ENCODE measurements around the gene CFAP100. TPM values are rescaled to one million over a fixed set of nuclear protein-coding genes. Genes with fewer than 3 reads are reported as not detected.

CFAP100 gene
- polyA plus RNA-seq (2011; rRNA removed) (not detected in 2 replicates), polyA minus RNA-seq (2011; rRNA and poly(A)+ RNA removed) (not detected in 2 replicates)

DNA sequence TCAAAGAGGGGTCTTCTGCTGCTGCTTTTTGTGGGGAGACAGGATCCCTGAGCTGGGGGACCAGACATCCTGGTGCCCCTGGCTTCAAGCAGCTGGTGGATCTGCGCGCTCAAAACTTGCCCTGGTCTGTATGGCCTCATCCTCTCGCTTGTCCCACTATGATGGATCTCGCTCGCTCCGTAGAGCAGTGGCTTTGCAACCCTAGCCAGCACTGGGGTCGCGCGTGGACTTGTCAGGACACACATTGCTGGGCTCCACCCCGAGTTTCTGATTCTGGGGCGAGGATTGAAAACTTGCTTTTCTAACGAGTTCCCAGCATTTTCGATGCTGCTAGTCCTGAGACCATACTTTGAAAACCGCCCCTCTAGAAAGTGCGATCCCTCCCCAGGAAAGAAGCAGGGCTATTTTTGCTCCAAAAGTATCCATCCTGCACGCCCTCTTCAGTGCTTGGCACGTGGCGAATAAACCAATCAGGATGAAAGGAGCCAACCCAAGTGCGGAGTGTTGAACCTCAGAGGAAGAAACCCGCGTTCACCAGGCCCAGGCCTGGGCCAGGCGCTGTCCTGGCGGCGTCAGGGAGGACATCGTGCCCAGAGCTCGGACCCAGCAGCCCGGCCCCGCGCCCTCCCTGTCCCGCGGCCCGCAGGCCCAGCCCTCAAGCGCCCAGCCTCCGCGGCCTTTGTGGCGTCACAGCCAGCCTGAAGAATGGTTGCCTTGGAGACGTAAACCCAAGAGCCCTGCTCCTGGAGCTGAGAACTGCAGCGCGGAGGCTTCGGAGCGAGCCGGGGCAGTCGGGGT lies at the start of gene CFAP100:
CFAP100 (plus strand) TSS at position 731 of the 798 bp plus-strand sequence. CDS start 1,092 bp downstream, outside the sequence.
- Histone ChIP-seq H3K27me3 (ENCODE audit: control insufficient read depth, insufficient read depth, low read length) (peaks cover 42% of the 10 kb centered on the region), H3K4me3 (ENCODE audit: low read depth, low read length) (peak within 1 kb of the TSS; percentile 7; the same call in 1 of the 2 replicates), H3K9me3 (ENCODE audit: control insufficient read depth, insufficient read depth, low read length) (no peaks in the 10 kb centered on the region; the same call in 1 of the 2 replicates), H3K27ac (ENCODE audit: low read depth, low read length) (no peak within 1 kb of the TSS)
- POLR2A ChIA-PET, result no interaction called here
- CTCF ChIA-PET, result interaction anchor here (4.2 kb wide), 1 partner anchor 148 kb away, joined by 17 read pairs; no protein-coding TSS in a partner anchor
- TF ChIP-seq, protein P1, sequence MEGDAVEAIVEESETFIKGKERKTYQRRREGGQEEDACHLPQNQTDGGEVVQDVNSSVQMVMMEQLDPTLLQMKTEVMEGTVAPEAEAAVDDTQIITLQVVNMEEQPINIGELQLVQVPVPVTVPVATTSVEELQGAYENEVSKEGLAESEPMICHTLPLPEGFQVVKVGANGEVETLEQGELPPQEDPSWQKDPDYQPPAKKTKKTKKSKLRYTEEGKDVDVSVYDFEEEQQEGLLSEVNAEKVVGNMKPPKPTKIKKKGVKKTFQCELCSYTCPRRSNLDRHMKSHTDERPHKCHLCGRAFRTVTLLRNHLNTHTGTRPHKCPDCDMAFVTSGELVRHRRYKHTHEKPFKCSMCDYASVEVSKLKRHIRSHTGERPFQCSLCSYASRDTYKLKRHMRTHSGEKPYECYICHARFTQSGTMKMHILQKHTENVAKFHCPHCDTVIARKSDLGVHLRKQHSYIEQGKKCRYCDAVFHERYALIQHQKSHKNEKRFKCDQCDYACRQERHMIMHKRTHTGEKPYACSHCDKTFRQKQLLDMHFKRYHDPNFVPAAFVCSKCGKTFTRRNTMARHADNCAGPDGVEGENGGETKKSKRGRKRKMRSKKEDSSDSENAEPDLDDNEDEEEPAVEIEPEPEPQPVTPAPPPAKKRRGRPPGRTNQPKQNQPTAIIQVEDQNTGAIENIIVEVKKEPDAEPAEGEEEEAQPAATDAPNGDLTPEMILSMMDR (IDR thresholded peaks at IDR 0.05; ENCODE audit: low read depth, low read length), result no peak
- DNase-seq (ENCODE audit: low read depth, low spot score), result no peak

DNA sequence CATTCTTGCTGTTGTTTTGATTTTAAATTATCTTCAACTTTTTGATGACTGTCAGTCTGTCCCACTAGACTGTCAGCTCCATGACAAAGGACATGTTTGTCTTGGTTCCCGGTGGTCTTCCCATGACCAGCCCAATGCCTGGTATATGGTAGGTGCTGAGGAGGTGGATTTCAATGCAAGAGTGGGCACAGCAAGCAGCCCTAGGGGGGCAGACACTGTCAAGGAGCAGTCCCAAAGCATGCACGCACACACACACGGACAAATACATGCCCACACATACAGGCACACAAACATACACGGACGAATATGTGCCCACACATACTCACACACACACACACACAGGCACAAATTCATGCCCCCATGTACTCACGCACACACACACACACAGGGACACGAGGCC lies 49.5 kb upstream of the CFAP100 start:
- TF ChIP-seq, protein P1 (IDR thresholded peaks at IDR 0.05; ENCODE audit: low read depth, low read length), result no peak
- ChIA-PET POLR2A (no interaction called here), CTCF (no interaction called here)
- Histone ChIP-seq H3K27ac (ENCODE audit: low read depth, low read length) (no peak overlapping the region), H3K27me3 (ENCODE audit: control insufficient read depth, insufficient read depth, low read length) (peaks cover 5% of the 10 kb centered on the region), H3K4me3 (ENCODE audit: low read depth, low read length) (no peak overlapping the region), H3K9me3 (ENCODE audit: control insufficient read depth, insufficient read depth, low read length) (no peaks in the 10 kb centered on the region)
- DNase-seq (ENCODE audit: low read depth, low spot score), result no peak

- no peak for DNase-seq (ENCODE audit: low read depth, low spot score)
- TF ChIP-seq, protein P1 (IDR thresholded peaks at IDR 0.05; ENCODE audit: low read depth, low read length), result no peak
- ChIA-PET CTCF (no interaction called here), POLR2A (no interaction called here)
- H3K4me3 ChIP-seq (ENCODE audit: low read depth, low read length), result no peak overlapping the region
- H3K27ac ChIP-seq (ENCODE audit: low read depth, low read length), result no peak overlapping the region
- H3K27me3 ChIP-seq (ENCODE audit: control insufficient read depth, insufficient read depth, low read length), result peaks cover 3% of the 10 kb centered on the region
- H3K9me3 ChIP-seq (ENCODE audit: control insufficient read depth, insufficient read depth, low read length), result no peaks in the 10 kb centered on the region
Measured at GRCh38 chr3:126345641-126346460, 48.9 kb upstream of the CFAP100 start.

DNA sequence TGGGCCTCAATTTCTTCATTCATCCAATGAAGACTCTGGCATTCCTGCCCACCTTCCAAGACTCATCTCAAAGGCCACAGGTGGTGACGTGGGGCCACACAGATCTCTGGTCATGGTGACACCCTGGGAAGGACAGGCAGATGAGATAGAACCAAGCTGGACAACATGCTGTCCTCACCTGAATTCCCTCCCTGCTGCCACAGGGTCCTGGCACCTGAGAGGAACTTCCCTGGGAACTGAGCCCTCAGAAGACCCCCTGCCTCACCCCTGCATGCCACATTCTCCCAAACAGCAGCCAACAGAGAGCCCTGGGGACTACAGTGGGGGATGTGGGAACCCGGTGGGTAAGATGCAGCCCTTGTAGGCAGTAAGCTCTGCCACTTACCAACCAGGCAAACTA lies 48.2 kb upstream of the CFAP100 start:
- TF ChIP-seq, protein P1 (IDR thresholded peaks at IDR 0.05; ENCODE audit: low read depth, low read length), result no peak
- DNase-seq (ENCODE audit: low read depth, low spot score), result no peak
- ChIA-PET CTCF (no interaction called here), POLR2A (no interaction called here)
- Histone ChIP-seq H3K27ac (ENCODE audit: low read depth, low read length) (no peak overlapping the region), H3K9me3 (ENCODE audit: control insufficient read depth, insufficient read depth, low read length) (no peaks in the 10 kb centered on the region), H3K4me3 (ENCODE audit: low read depth, low read length) (no peak overlapping the region), H3K27me3 (ENCODE audit: control insufficient read depth, insufficient read depth, low read length) (peaks cover 3% of the 10 kb centered on the region)

Measured in AG04450 (cell line).